HepG2 (cell line): ENCODE results near the gene PXDC1. TPM values are rescaled to one million over a fixed set of nuclear protein-coding genes. Genes with fewer than 3 reads are reported as not detected.

Experiments
- ATAC-seq: fragments of 200-7000 bp; cut with Tn5 transposase; 3 replicates; pipeline ENCODE4 v1.9.1; 2020; ENCODE audit warnings: mild to moderate bottlenecking, moderate library complexity
- BruUV-seq: library from RNA; stranded (reverse); fragments of 400-500 nt; replicated peaks from 2 replicates; lab custom pipeline; 2021; lab: Mats Ljungman, UMichigan
- CTCF ChIA-PET: fragments of 300-600 bp; formaldehyde crosslinking; extraction: SDS; loops from one replicate; lab custom pipeline; 2021; ENCODE audit warnings: low total read pairs, inconsistent platforms, low intra/inter-chr PET ratio; lab: Yijun Ruan, JAX
- POLR2A ChIA-PET: fragments of 350-600 bp; sonication (Branson Sonifier 250); formaldehyde crosslinking; loops from one replicate; lab custom pipeline; 2020; ENCODE audit warnings: antibody characterized with exemption, inconsistent platforms; lab: Yijun Ruan, JAX
- DNase-seq: peaks from one replicate; pipeline ENCODE4 v3.0.0-alpha.2; 2015; ENCODE audit warnings: low spot score
- FAIRE-seq: peaks from 3 replicates; lab custom pipeline; 2011; peaks lifted over from hg19 to GRCh38; lab: Jason Lieb, UNC
- H2AFZ ChIP-seq: one replicate; pipeline ENCODE4 v1.6.1; 2011; ENCODE audit warnings: low read length, inconsistent platforms
- H3K27ac ChIP-seq: fragments of 300-600 bp; 3 replicates; pipeline ENCODE4 v1.8.0; 2011; ENCODE audit warnings: mixed run types, mild to moderate bottlenecking, mixed read lengths, low read length, inconsistent platforms; ENCODE audit not compliant: insufficient read depth; ENCODE audit errors: extremely low read length
- H3K27me3 ChIP-seq, 2 experiments: fragments of 200-600 bp in 1 of 2; 2 replicates in 1 of 2; 3 replicates in 1 of 2; pipeline versions ENCODE4 v1.6.0 to v1.8.0; 2011; ENCODE audit warnings: low read length in 2 of 2, mild to moderate bottlenecking in 2 of 2, moderate library complexity in 2 of 2, inconsistent platforms in 1 of 2; ENCODE audit not compliant: insufficient read depth in 2 of 2, control insufficient read depth in 1 of 2
- H3K36me3 ChIP-seq, 2 experiments: fragments of 200-600 bp in 1 of 2; replicated peaks in 1 of 2; 2 replicates in 1 of 2; 3 replicates in 1 of 2; pipeline versions ENCODE4 v1.5.1 to v1.8.0; 2011; ENCODE audit warnings: low read length in 2 of 2, inconsistent platforms in 1 of 2; ENCODE audit not compliant: insufficient read depth in 2 of 2, control insufficient read depth in 1 of 2
- H3K4me1 ChIP-seq: 2 replicates; pipeline ENCODE4 v1.5.1; 2012; ENCODE audit warnings: low read length, inconsistent platforms; ENCODE audit not compliant: insufficient read depth
- H3K4me2 ChIP-seq: 2 replicates; pipeline ENCODE4 v1.6.0; 2011; ENCODE audit warnings: low read depth, low read length, inconsistent platforms
- H3K4me3 ChIP-seq, 3 experiments: fragments of 200-600 bp in 1 of 3; sonication (generic), shearing (Covaris generic) in 1 of 3; replicated peaks in 1 of 3; 2 replicates each; pipeline ENCODE4 v1.5.1; 2011 to 2016; ENCODE audit warnings: low read length in 3 of 3, inconsistent platforms in 2 of 3, low read depth in 2 of 3, mild to moderate bottlenecking in 2 of 3, control low read depth in 1 of 3, mixed read lengths in 1 of 3; ENCODE audit not compliant: insufficient read depth in 1 of 3
- H3K79me2 ChIP-seq: one replicate; pipeline ENCODE4 v1.6.1; 2011; ENCODE audit warnings: low read length, inconsistent platforms; ENCODE audit not compliant: insufficient read depth
- H3K9ac ChIP-seq: 2 replicates; pipeline ENCODE4 v1.6.0; 2011; ENCODE audit warnings: mild to moderate bottlenecking, low read depth, low read length, inconsistent platforms; ENCODE audit not compliant: insufficient read depth
- H3K9me3 ChIP-seq: 2 replicates; pipeline ENCODE4 v1.5.1; 2012; ENCODE audit warnings: mild to moderate bottlenecking, low read length
- H4K20me1 ChIP-seq: 2 replicates; pipeline ENCODE4 v1.6.0; 2011; ENCODE audit warnings: inconsistent platforms, mild to moderate bottlenecking, low read length, moderate library complexity; ENCODE audit not compliant: insufficient read depth
- AGO2 ChIP-seq: fragments of 200-400 bp; formaldehyde crosslinking; optimal IDR thresholded peaks from 2 replicates; pipeline ENCODE3; 2017; ENCODE audit warnings: mild to moderate bottlenecking, low read depth, low read length, moderate library complexity
- FOXA3 ChIP-seq: IDR thresholded peaks from 2 replicates; pipeline ENCODE4 v1.6.1; 2016; ENCODE audit warnings: missing genetic modification reagents, missing compliant biosample characterization
- MYNN ChIP-seq: sonication (generic); formaldehyde crosslinking; IDR thresholded peaks from 2 replicates; pipeline ENCODE4 v1.4.0; 2020; ENCODE audit warnings: mild to moderate bottlenecking, low read depth, missing genetic modification reagents
- RBFOX2 ChIP-seq: fragments of 200-400 bp; formaldehyde crosslinking; IDR thresholded peaks from 2 replicates; pipeline ENCODE4 v1.6.1; 2017; ENCODE audit warnings: low read depth, mild to moderate bottlenecking, low read length
- SP2 ChIP-seq: sonication (generic); formaldehyde crosslinking; IDR thresholded peaks from 2 replicates; pipeline ENCODE4 v1.5.1; 2020; ENCODE audit warnings: mild to moderate bottlenecking, missing genetic modification reagents
- ZBTB8A ChIP-seq: sonication (generic); formaldehyde crosslinking; IDR thresholded peaks from 2 replicates; pipeline ENCODE4 v1.4.0; 2020; ENCODE audit warnings: mild to moderate bottlenecking, low read depth, missing genetic modification reagents, borderline replicate concordance
- ZNF672 ChIP-seq: sonication (generic); formaldehyde crosslinking; IDR thresholded peaks from 2 replicates; pipeline ENCODE4 v1.8.1; 2022; ENCODE audit warnings: missing genetic modification reagents
- ZNF7 ChIP-seq: IDR thresholded peaks from 2 replicates; pipeline ENCODE4 v1.6.1; 2016; ENCODE audit warnings: missing biosample characterization, missing genetic modification reagents
- WGBS: methylation state at CpG from one replicate; pipeline ENCODE4 v1.1.6; 2017; ENCODE audit warnings: low lambda C conversion rate; 5-methylcytosine and 5-hydroxymethylcytosine counted together
- in situ Hi-C: cut with HindIII; loops from 2 replicates; pipeline ENCODE4 v1.10.0; 2017; ENCODE audit warnings: low pct_unique_long_range_greater_than_20kb; ENCODE audit not compliant: extremely low pct_ligation_motif_present
- intact Hi-C: fragments of 100-400 bp; cut with micrococcal nuclease; formaldehyde crosslinking; loops from one replicate; pipeline ENCODE4 v1.10.0; 2022; ENCODE audit not compliant: unreplicated experiment
- polyA plus RNA-seq, 8 experiments: library from polyadenylated mRNA; depleted of rRNA in 3 of 8; stranded (reverse) in 7 of 8; unstranded in 1 of 8; fragments of >200 nt; fragmentation: Illumina TruSeq in 4 of 8; extraction: Trizol in 4 of 8; gene quantifications; 2 replicates each; pipeline versions ENCODE4 v1.2.1 to v1.2.3, GENCODE V29; 2011 to 2016; ENCODE audit warnings: low read depth in 4 of 8, missing spikeins in 1 of 8, mixed read lengths in 1 of 8; ENCODE audit not compliant: insufficient read depth in 1 of 8
- total RNA-seq, 5 experiments: library from RNA; depleted of rRNA; stranded (reverse); fragments of >200 nt; fragmentation: Illumina TruSeq; extraction: Trizol; gene quantifications; 2 replicates each; pipeline ENCODE4 v1.2.3, GENCODE V29; 2016; ENCODE audit warnings: low read depth in 1 of 5
- TF ChIP-seq, protein P1 (sequence below): sonication (generic); formaldehyde crosslinking; IDR thresholded peaks from 2 replicates; pipeline ENCODE4 v1.8.1; 2023; ENCODE audit warnings: mild to moderate bottlenecking, missing genetic modification reagents, borderline replicate concordance
- TF ChIP-seq, protein P2 (sequence below): sonication (generic); formaldehyde crosslinking; IDR thresholded peaks from 2 replicates; pipeline ENCODE4 v1.8.1; 2023; ENCODE audit warnings: mild to moderate bottlenecking, moderate library complexity, missing genetic modification reagents
- TF ChIP-seq, protein P3 (sequence below): sonication (generic); formaldehyde crosslinking; IDR thresholded peaks from 2 replicates; pipeline ENCODE4 v1.5.0; 2020; ENCODE audit warnings: missing genetic modification reagents, mild to moderate bottlenecking, borderline replicate concordance

The PXDC1 gene
- total and polyA plus RNA-seq, 2 of the 13 experiments (the other 11 are each of a cell fraction or from before 2014, with no cell fraction given) = 32.4 to 34.7 TPM

DNA sequence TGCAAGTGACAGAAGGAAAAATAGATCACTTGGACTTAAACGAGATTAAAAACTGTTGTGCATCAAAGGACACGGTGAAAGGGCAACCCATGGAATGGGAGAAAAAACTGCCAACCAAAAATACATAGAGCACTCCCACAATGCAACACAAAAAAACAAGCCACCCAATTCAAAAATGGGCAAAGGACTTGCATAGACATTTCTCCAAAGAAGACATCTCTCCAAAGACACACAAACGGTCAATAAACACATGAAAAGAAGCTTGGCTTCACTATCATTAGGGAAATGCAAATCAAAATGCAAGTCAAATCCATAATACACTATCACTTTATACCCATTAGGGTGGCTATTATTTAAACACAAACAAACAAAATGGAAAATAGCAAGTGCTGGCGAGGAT is 45.0 kb downstream of the PXDC1 start:
- H3K4me1 ChIP-seq = peaks cover 16% of the 10 kb centered on the region; the same call in 1 of the 2 replicates
- FAIRE-seq (no peak), ATAC-seq (no peak), DNase-seq (no peak)
- H2AFZ ChIP-seq = no peak overlapping the region
- WGBS = 26% methylated on average over 4 of the region's 4 CpGs
- ChIA-PET CTCF (no interaction called here), POLR2A (no interaction called here)
- no peak overlapping the region for H3K4me2 ChIP-seq
- TF ChIP-seq, protein P1, sequence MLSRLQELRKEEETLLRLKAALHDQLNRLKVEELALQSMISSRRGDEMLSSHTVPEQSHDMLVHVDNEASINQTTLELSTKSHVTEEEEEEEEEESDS (CRISPR knock-in tag) = no peak
- no peak for TF ChIP-seq FOXA3 (CRISPR knock-in tag)
- TF ChIP-seq, protein P2, sequence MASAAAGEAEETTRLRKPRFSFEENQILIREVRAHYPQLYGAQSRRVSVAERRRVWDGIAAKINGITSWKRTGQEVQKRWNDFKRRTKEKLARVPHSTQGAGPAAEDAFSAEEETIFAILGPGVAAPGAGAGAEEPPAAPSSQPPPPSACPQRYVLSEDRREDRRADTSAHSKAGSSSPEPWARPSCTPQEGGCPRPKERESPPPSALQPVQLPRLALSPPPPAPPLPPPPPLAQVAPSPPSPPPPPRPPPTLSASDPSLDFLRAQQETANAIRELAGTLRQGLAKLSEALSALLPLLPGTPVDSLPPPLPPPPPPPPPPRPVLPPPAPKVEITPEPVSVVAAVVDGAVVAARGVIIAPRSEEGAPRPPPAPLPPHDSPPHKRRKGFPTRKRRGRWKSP (CRISPR knock-in tag) = no peak
- 0 out of 2 replicates have a peak, but pooled peaks have one; percentile 13 for TF ChIP-seq ZNF7 (CRISPR knock-in tag)
- TF ChIP-seq SP2 (CRISPR knock-in tag) = no peak
- no peak for TF ChIP-seq AGO2
- TF ChIP-seq ZNF672 (CRISPR knock-in tag) = no peak
- no peak overlapping the region for H3K4me3 ChIP-seq
- H3K9ac ChIP-seq = no peak overlapping the region
- in situ Hi-C loops (no loop called here), intact Hi-C loops (no loop called here)
- no peaks in the 10 kb centered on the region for H4K20me1 ChIP-seq
- no peak overlapping the region for H3K27ac ChIP-seq
- no peaks in the 10 kb centered on the region for H3K36me3 ChIP-seq
- H3K9me3 ChIP-seq = no peaks in the 10 kb centered on the region
- no TSS peak for BruUV-seq
- no peaks in the 10 kb centered on the region for H3K79me2 ChIP-seq
- H3K27me3 ChIP-seq = no peaks in the 10 kb centered on the region

DNA sequence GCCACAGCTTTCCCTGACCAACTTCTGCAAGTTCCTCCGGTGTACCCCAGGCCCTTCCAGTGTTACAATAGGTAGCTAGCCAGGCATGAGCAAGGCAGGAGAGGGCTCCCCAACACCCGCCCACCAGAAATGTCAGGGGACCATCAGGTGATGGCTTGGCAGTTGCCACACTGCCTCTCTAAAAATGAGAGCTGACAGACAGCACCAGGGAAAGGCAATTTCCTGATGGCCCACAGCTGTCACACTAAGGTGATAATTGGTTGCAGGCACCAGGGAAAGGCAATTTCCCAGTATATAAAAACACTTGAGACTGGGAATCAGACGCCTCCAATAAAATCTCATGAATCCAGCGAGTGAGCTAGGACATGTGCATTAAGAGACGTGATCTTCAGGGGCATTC is 49.9 kb downstream of the PXDC1 start:
- no peak overlapping the region for H3K9ac ChIP-seq
- H3K4me3 ChIP-seq = no peak overlapping the region
- TF ChIP-seq ZBTB8A = no peak
- no peak for TF ChIP-seq MYNN (CRISPR knock-in tag)
- TF ChIP-seq, protein P3, sequence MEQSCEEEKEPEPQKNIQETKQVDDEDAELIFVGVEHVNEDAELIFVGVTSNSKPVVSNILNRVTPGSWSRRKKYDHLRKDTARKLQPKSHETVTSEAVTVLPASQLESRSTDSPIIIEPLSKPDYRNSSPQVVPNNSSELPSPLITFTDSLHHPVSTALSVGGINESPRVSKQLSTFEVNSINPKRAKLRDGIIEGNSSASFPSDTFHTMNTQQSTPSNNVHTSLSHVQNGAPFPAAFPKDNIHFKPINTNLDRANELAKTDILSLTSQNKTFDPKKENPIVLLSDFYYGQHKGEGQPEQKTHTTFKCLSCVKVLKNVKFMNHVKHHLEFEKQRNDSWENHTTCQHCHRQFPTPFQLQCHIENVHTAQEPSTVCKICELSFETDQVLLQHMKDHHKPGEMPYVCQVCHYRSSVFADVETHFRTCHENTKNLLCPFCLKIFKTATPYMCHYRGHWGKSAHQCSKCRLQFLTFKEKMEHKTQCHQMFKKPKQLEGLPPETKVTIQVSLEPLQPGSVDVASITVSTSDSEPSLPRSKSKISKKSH (CRISPR knock-in tag) = no peak
- no peak for TF ChIP-seq RBFOX2
- ChIA-PET POLR2A (no interaction called here), CTCF (no interaction called here)
- no peaks in the 10 kb centered on the region for H3K79me2 ChIP-seq
- no peak overlapping the region for H3K4me2 ChIP-seq
- no peak overlapping the region for H2AFZ ChIP-seq
- H3K36me3 ChIP-seq = no peaks in the 10 kb centered on the region
- no TSS peak for BruUV-seq
- in situ Hi-C loops (no loop called here), intact Hi-C loops (no loop called here)
- H4K20me1 ChIP-seq = no peaks in the 10 kb centered on the region
- H3K9me3 ChIP-seq = no peaks in the 10 kb centered on the region
- no peak overlapping the region for H3K27ac ChIP-seq
- WGBS = 29% methylated on average over 5 of the region's 5 CpGs
- H3K4me1 ChIP-seq = no peaks in the 10 kb centered on the region
- H3K27me3 ChIP-seq = no peaks in the 10 kb centered on the region
- FAIRE-seq = no peak
- no peak for ATAC-seq
- no peak for DNase-seq
